Measurements from ENCODE around the gene KDM1B.

GRCh38 chr6:18171871-18172270 is 16.6 kb downstream of the KDM1B start:
- TF ChIP-seq POLR2AphosphoS5 (IDR thresholded peaks at IDR 0.05; ENCODE audit: low read depth, low read length) (no peak), TAF1 (IDR thresholded peaks at IDR 0.05; ENCODE audit: borderline replicate concordance, insufficient read depth, low read length) (no peak), REST (IDR thresholded peaks at IDR 0.05; ENCODE audit: insufficient read depth in 1 of 2, low read depth in 2 of 2, low read length in 2 of 2) (no peak)
